AG09319 (cell line): ENCODE measurements around the gene HOXC4.

Experiments
- DNase-seq: peaks from one replicate; pipeline ENCODE4 v3.0.0-alpha.2; 2010; ENCODE audit warnings: low read depth; ENCODE audit errors: extremely low read depth
- TF ChIP-seq, protein P1 (sequence below): IDR thresholded peaks from 2 replicates; pipeline ENCODE4 v1.5.1; 2011; ENCODE audit warnings: low read depth, mild to moderate bottlenecking, inconsistent platforms, low read length, moderate library complexity

HOXC4 gene

DNA sequence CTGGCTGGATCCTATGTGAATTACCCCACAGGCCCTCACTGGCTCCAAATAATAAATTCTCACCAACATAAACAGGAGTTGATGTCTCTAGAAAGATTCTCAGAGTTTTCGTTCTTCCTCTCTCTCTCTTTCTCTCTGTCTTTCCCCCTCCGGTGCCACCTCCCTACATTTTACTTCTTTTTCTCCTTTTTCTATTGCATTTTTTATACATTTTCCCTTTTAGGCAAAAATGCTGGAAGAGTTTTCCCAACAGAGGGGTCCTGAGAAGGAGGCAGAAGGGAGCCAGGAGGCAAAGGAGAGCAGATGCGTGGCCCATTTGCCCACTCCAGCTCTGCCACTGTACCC lies 26.2 kb upstream of the HOXC4 start:
- no peak for DNase-seq
- TF ChIP-seq, protein P1, sequence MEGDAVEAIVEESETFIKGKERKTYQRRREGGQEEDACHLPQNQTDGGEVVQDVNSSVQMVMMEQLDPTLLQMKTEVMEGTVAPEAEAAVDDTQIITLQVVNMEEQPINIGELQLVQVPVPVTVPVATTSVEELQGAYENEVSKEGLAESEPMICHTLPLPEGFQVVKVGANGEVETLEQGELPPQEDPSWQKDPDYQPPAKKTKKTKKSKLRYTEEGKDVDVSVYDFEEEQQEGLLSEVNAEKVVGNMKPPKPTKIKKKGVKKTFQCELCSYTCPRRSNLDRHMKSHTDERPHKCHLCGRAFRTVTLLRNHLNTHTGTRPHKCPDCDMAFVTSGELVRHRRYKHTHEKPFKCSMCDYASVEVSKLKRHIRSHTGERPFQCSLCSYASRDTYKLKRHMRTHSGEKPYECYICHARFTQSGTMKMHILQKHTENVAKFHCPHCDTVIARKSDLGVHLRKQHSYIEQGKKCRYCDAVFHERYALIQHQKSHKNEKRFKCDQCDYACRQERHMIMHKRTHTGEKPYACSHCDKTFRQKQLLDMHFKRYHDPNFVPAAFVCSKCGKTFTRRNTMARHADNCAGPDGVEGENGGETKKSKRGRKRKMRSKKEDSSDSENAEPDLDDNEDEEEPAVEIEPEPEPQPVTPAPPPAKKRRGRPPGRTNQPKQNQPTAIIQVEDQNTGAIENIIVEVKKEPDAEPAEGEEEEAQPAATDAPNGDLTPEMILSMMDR = no peak

DNA sequence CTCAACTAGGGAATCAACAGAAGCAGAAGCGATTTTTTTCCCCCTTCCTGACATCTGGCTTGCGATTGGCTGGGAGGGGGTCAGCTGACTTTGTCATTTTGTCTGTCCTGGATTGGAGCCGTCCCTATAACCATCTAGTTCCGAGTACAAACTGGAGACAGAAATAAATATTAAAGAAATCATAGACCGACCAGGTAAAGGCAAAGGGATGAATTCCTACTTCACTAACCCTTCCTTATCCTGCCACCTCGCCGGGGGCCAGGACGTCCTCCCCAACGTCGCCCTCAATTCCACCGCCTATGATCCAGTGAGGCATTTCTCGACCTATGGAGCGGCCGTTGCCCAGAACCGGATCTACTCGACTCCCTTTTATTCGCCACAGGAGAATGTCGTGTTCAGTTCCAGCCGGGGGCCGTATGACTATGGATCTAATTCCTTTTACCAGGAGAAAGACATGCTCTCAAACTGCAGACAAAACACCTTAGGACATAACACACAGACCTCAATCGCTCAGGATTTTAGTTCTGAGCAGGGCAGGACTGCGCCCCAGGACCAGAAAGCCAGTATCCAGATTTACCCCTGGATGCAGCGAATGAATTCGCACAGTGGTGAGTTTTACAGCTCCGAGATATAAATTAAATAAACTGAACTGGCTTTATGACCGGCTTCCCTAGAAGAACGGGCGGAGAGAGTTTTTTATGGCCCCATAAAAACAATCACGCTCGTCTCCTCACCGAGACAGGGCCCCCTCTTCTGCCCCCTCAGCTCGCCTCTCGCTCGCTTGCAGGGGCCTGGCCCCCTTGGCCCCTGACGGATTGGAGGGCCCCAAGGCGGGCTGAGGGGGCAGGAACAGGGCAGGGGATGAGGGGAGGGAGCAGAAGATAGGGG lies 25.1 kb upstream of the HOXC4 start, which contains the start of gene HOXC6:
TSS of gene HOXC6 (plus strand) at position 127 of the 888 bp plus-strand sequence. CDS start at position 209, 82 bp downstream.
- no peak for DNase-seq
- TF ChIP-seq, protein P1 = no peak

DNA sequence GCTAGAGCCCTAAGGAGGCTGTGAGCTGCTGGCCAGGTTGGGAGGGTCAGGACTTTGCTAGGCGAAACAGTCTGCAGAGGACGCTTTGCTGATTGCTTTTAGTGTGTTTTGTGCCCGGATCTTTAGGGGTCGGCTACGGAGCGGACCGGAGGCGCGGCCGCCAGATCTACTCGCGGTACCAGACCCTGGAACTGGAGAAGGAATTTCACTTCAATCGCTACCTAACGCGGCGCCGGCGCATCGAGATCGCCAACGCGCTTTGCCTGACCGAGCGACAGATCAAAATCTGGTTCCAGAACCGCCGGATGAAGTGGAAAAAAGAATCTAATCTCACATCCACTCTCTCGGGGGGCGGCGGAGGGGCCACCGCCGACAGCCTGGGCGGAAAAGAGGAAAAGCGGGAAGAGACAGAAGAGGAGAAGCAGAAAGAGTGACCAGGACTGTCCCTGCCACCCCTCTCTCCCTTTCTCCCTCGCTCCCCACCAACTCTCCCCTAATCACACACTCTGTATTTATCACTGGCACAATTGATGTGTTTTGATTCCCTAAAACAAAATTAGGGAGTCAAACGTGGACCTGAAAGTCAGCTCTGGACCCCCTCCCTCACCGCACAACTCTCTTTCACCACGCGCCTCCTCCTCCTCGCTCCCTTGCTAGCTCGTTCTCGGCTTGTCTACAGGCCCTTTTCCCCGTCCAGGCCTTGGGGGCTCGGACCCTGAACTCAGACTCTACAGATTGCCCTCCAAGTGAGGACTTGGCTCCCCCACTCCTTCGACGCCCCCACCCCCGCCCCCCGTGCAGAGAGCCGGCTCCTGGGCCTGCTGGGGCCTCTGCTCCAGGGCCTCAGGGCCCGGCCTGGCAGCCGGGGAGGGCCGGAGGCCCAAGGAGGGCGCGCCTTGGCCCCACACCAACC lies 23.9 kb upstream of the HOXC4 start:
- TF ChIP-seq, protein P1 = no peak
- DNase-seq = no peak

DNA sequence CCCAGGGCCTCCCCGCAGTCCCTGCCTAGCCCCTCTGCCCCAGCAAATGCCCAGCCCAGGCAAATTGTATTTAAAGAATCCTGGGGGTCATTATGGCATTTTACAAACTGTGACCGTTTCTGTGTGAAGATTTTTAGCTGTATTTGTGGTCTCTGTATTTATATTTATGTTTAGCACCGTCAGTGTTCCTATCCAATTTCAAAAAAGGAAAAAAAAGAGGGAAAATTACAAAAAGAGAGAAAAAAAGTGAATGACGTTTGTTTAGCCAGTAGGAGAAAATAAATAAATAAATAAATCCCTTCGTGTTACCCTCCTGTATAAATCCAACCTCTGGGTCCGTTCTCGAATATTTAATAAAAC lies 23.2 kb upstream of the HOXC4 start:
- no peak for DNase-seq
- TF ChIP-seq, protein P1 = no peak

DNA sequence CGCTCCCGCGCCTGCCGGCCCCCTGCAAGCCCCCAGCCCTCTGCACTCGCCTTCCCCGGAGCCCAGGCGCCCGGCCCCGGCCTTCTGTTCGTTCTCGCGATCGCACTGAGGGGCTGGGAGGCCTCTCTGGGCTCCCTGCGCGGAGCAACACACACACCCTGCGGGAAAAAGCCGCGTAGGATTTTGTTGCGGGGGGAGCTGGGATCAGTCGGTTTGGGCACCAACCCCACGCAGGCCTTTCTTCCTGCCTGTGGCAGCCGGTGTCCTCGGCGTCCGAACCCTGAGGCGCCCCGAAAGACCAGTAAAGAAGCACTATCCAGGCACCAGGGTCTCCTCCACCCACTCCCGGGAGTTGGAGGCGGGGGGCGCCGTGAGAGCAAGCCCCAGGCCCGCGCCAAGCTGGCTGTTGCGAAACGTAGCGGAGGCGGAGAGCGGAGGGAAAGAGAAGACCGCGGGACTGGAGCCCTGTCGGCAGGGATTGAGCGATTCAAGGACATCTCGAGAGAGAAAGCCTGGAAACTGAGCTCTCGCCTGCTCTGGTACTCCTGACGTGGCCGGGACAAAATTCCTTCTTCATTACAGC lies 22.7 kb upstream of the HOXC4 start:
- no peak for DNase-seq
- TF ChIP-seq, protein P1 = no peak

DNA sequence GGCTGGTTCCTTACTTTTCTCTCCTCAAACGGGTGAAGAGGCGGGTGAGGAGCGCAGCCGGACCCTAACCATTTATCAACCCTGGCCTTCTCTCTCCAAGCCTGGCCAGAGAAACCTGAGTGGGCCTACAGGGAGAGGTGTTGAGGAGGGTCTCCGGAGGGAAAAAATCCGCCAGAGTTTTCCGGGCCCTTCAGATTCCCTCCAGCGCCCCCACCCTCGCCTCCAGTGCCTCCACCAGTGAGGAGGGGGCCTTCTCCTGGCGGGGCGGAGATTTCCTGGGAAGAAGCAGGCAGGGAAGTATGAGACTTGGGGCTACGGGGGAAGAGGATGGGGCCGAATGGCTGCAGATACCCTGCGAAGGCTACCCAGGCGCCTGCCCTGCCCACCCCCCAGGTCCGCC lies 22.2 kb upstream of the HOXC4 start:
- no peak for DNase-seq
- TF ChIP-seq, protein P1 = no peak
